ENCODE data around the gene FOXF1.

DNA sequence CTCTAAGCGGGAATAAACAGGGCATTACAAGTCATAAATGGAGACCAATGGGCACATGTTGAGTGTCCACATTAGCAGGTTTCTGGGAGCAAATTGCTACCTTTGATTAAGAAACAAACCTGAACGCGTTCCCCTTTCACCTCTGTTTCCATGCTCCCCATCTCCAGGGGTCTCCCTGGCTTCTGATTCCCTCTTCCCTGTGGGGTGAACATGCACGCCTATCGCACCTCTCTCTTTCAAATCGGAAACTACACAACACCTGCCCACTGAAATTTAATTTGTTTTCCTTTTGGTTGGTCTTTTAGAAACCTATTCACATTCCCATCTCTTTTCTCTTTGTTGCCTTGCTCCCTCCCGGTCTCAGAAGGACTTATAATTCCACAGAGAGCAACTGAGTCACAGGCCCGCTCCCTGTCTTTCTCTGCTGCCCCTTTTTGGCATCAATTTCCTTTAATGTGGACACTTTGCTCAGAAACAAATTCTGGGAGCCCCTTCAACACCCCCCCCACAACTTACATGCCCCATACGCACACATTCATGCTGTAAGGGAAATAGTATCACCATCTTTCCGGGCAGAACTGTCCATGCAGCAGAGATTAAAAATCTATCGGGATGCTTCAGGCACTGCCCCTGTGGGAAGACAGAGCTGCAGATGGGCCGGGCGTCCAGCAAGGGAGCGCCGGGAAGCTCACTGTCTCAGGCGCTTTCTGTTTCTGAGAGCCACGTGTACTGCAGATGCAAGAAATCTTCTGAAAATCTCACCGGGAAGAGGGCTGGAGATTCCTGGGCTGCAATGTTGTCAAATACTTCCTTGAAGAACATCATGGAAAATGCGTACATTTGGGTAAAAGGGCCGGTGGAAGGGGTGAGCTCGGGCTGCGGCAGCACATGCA lies 7.2 kb upstream of the FOXF1 start:
- TF ChIP-seq, protein P1, sequence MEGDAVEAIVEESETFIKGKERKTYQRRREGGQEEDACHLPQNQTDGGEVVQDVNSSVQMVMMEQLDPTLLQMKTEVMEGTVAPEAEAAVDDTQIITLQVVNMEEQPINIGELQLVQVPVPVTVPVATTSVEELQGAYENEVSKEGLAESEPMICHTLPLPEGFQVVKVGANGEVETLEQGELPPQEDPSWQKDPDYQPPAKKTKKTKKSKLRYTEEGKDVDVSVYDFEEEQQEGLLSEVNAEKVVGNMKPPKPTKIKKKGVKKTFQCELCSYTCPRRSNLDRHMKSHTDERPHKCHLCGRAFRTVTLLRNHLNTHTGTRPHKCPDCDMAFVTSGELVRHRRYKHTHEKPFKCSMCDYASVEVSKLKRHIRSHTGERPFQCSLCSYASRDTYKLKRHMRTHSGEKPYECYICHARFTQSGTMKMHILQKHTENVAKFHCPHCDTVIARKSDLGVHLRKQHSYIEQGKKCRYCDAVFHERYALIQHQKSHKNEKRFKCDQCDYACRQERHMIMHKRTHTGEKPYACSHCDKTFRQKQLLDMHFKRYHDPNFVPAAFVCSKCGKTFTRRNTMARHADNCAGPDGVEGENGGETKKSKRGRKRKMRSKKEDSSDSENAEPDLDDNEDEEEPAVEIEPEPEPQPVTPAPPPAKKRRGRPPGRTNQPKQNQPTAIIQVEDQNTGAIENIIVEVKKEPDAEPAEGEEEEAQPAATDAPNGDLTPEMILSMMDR (IDR thresholded peaks at IDR 0.05): no peak
- no peak for TF ChIP-seq POLR2A (IDR thresholded peaks at IDR 0.05)

Data from uterus (tissue), 2 donors.